Activated T-helper 2 cell treated with anti-CD3 and anti-CD28 coated beads, Interferon-gamma antibody, Interleukin-2, Interleukin-4, amounts not matched to agents 10 μg/mL and 5 μg/mL and 100 μg/mL, durations not matched to agents 14 hours and 24 hours and 36 hours (primary cell): ENCODE data around the gene XRRA1. TPM values are rescaled to one million over a fixed set of nuclear protein-coding genes. Genes with fewer than 3 reads are reported as not detected.
"Not testable (repeated sequence)": the region's sequence is repeated elsewhere in the genome, so short reads cannot be mapped to it uniquely, and the experiment has no call there.

Source experiments
- DNase-seq: peaks from one replicate; pipeline ENCODE4 v3.0.0; 2021; ENCODE audit warnings: low spot score
- H3K27ac Mint-ChIP-seq: one replicate; pipeline ENCODE4 v1.8.0; 2021; ENCODE audit warnings: mixed read lengths
- H3K27me3 Mint-ChIP-seq: one replicate; pipeline ENCODE4 v1.8.0; 2021; ENCODE audit warnings: low read depth, mixed read lengths
- H3K36me3 Mint-ChIP-seq: one replicate; pipeline ENCODE4 v1.8.0; 2021; ENCODE audit warnings: low read depth, mixed read lengths
- H3K4me1 Mint-ChIP-seq: one replicate; pipeline ENCODE4 v1.8.0; 2021; ENCODE audit warnings: low read depth, mixed read lengths
- H3K4me3 Mint-ChIP-seq: one replicate; pipeline ENCODE4 v1.8.0; 2021; ENCODE audit warnings: low read depth, mild to moderate bottlenecking, moderate library complexity, mixed read lengths
- H3K9me3 Mint-ChIP-seq: one replicate; pipeline ENCODE4 v1.8.0; 2021; ENCODE audit warnings: mixed read lengths
- intact Hi-C: fragments of 100-400 bp; cut with micrococcal nuclease; formaldehyde crosslinking; loops from one replicate; pipeline ENCODE4 v1.15.1; 2023
- total RNA-seq: library from RNA; stranded (reverse); gene quantifications from 2 replicates; pipeline ENCODE4 v1.2.3, GENCODE V29; 2022

Gene XRRA1
- total RNA-seq, 1 donor from 2014 or later = 10.7 TPM

DNA sequence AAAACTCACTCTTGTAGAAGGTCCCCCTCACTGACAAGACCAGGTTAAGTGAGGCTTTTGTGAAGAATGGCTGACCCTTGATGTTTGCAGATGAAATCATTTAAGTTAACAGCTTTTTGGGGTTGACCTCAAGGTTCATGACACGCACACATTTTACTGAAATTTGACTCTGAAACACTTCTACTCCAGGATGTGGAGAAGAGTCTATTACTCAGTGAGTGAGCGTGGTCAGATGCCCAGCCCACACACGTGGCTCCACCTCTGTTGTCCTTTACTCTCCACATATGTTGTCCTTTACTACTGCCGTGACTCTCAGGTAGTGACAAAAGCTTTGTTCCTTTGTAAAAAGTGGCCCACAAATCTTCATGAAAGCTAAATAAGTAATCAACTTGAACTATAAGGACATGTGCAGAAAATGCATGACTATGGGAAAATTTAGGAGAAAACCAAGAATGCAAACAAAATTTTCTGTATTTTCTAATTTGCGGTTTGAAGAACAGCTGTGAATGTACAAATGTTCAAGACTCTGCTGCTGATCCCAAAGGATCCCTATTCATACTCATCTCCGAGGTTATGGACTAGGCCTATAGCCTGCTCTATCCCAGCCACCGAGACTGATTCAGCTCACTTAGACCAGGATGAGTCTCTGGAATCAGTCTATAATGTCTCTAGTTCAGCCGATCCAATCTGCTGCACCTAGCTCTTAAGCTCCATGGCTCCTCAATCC is 22.4 kb downstream of the XRRA1 start:
- Mint-ChIP-seq H3K4me3 (no peak overlapping the region), H3K27ac (peak overlapping the region; percentile 48), H3K9me3 (no peaks in the 10 kb centered on the region), H3K27me3 (no peaks in the 10 kb centered on the region), H3K36me3 (peaks cover 5% of the 10 kb centered on the region), H3K4me1 (peaks cover 25% of the 10 kb centered on the region)
- intact Hi-C loops = loop anchor here (5.0 kb wide), 1 partner anchor 316 kb away; the partner anchor contains the start of gene TPBGL
- peak; percentile 17 for DNase-seq

DNA sequence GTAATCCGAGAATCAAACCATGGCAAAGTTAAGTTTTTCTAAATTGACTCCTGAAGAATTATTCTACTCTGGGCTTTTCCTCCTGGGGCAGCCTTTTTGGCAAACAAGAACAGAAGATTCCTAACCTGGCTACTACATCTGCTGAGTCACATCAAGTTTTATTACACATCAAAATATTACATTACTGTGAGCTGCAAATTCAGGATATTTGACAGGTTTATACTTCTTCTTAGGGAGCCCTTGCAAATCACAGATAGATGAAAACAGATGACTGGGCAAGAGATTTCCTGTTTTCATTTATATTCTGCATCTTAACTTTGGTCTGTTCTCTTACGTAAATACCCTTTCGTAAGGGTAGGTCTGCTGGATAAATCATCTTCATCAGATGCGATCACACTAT is 23.6 kb downstream of the XRRA1 start:
- H3K27me3 Mint-ChIP-seq = no peaks in the 10 kb centered on the region
- H3K36me3 Mint-ChIP-seq = peaks cover 5% of the 10 kb centered on the region
- no peaks in the 10 kb centered on the region for H3K9me3 Mint-ChIP-seq
- peaks cover 25% of the 10 kb centered on the region for H3K4me1 Mint-ChIP-seq
- intact Hi-C loops = loop anchor here (5.0 kb wide), 1 partner anchor 317 kb away; the partner anchor contains the start of gene TPBGL
- no peak for DNase-seq
- H3K4me3 Mint-ChIP-seq = peak overlapping the region; percentile 15
- H3K27ac Mint-ChIP-seq = peak overlapping the region; percentile 40

DNA sequence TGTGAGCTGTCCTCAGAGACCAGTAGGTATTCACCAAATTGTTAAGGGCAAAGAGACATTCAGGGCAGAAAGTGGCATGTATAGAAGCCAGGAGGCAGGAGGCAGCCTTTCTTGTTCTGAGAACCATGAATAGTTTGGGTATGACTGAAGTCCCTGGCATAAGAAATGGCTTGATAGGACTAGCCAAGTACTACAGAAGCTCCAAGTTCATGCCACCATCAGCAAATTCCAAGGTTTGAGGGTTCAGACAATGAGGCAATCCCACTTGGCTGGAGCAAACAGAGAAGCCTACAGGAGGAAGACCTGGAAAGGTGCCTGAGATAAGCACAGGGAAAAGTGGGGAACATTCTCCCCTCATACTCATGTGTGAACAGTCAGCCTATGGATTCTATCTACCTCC is 25.8 kb downstream of the XRRA1 start:
- no peaks in the 10 kb centered on the region for H3K9me3 Mint-ChIP-seq
- H3K4me1 Mint-ChIP-seq = peaks cover 25% of the 10 kb centered on the region
- H3K27ac Mint-ChIP-seq = no peak overlapping the region
- no peaks in the 10 kb centered on the region for H3K27me3 Mint-ChIP-seq
- peaks cover 15% of the 10 kb centered on the region for H3K36me3 Mint-ChIP-seq
- intact Hi-C loops = no loop called here
- DNase-seq = no peak
- H3K4me3 Mint-ChIP-seq = no peak overlapping the region

DNA sequence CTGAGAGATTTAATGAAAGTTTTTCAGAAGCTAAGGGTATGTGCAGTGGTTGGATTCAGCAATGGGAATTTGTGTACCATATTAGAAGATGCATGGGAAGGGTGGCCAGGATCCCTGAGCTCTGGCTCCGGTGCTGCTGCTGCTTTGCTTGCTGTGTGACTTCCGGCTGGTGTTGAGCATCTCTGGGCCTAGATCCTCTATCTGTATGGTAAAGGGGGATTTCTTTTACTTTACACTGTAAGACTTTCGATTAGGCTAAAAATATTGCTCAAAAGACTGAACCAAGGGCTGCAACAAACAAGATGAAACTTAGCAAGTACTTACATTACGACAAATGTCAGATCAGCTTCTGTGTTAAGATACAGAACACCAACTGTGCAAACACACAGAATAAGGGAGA is 39.1 kb downstream of the XRRA1 start:
- H3K27me3 Mint-ChIP-seq = no peaks in the 10 kb centered on the region
- H3K9me3 Mint-ChIP-seq = no peaks in the 10 kb centered on the region
- peaks cover 14% of the 10 kb centered on the region for H3K36me3 Mint-ChIP-seq
- H3K4me3 Mint-ChIP-seq = no peak overlapping the region
- no peaks in the 10 kb centered on the region for H3K4me1 Mint-ChIP-seq
- intact Hi-C loops = no loop called here
- no peak overlapping the region for H3K27ac Mint-ChIP-seq
- no peak for DNase-seq

DNA sequence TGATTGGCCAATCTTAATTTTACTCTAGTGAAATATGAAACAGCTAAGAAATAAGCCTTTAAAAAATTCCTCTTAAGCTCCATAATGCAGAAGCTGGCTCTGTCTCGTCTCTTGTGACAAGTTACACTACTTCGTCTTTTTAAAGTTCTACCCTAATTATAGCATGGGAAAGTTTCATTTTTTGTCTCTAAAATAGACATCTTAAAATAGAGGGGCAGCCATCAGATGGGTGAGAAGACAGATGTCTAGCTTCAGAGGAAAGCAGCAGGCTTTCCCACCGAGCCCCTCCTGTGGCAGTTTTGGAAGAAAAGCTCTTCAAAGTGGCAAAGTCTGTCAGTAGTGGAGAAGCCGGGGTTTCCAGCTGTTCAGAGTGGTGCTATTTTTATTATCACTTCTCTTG is 39.5 kb downstream of the XRRA1 start:
- DNase-seq = no peak
- H3K36me3 Mint-ChIP-seq = peaks cover 12% of the 10 kb centered on the region
- H3K27ac Mint-ChIP-seq = no peak overlapping the region
- no peaks in the 10 kb centered on the region for H3K4me1 Mint-ChIP-seq
- intact Hi-C loops = no loop called here
- H3K4me3 Mint-ChIP-seq = no peak overlapping the region
- H3K9me3 Mint-ChIP-seq = no peaks in the 10 kb centered on the region
- H3K27me3 Mint-ChIP-seq = no peaks in the 10 kb centered on the region

DNA sequence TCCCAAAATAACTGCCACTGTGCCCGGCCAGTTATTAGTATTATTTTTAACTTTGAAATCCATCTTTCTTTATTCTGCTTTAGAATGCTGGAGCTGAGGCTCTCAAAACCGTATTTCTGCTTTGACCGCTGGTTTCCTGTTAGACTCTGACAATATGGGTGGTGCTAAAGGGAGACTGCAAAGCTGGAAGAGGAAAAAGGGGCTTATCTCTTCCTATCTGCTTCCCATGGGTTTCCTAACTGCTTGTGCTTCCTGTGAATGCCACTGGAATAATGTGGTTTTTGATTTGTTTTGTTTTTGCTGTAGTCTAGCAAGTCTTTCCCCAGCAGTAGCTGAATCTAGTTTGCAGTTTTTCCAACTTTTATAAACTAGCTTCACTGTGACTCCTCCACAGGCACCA is 43.6 kb downstream of the XRRA1 start:
- H3K27ac Mint-ChIP-seq = no peak overlapping the region
- no peak for DNase-seq

DNA sequence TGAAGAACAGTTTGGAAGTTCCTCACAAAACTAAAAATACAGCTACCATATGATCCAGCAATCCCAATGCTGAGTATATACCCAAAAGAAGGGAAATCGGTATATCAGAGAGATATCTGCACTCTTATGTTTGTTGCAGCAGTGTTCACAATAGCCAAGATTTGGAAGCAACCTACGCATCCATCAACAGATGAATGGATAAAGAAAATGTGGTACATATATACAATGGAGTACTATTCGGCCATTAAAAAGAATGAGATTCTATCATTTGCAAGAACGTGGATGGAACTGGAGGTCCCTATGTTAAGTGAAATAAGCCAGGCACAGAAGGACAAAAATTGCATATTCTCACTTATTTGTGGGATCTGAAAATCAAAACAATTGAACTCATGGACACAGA is 46.5 kb downstream of the XRRA1 start:
- no peaks in the 10 kb centered on the region for H3K27me3 Mint-ChIP-seq
- intact Hi-C loops = no loop called here
- no peak overlapping the region for H3K27ac Mint-ChIP-seq
- H3K36me3 Mint-ChIP-seq = peaks cover 45% of the 10 kb centered on the region
- peaks cover 42% of the 10 kb centered on the region for H3K9me3 Mint-ChIP-seq
- no peak for DNase-seq
- no peak overlapping the region for H3K4me3 Mint-ChIP-seq
- H3K4me1 Mint-ChIP-seq = no peaks in the 10 kb centered on the region

More for the DNA sequence above, 43.6 kb downstream of the XRRA1 start:
- H3K36me3 Mint-ChIP-seq = peaks cover 28% of the 10 kb centered on the region
- peaks cover 21% of the 10 kb centered on the region for H3K9me3 Mint-ChIP-seq
- H3K4me1 Mint-ChIP-seq = no peaks in the 10 kb centered on the region
- H3K4me3 Mint-ChIP-seq = no peak overlapping the region
- no peaks in the 10 kb centered on the region for H3K27me3 Mint-ChIP-seq
- intact Hi-C loops = no loop called here

DNA sequence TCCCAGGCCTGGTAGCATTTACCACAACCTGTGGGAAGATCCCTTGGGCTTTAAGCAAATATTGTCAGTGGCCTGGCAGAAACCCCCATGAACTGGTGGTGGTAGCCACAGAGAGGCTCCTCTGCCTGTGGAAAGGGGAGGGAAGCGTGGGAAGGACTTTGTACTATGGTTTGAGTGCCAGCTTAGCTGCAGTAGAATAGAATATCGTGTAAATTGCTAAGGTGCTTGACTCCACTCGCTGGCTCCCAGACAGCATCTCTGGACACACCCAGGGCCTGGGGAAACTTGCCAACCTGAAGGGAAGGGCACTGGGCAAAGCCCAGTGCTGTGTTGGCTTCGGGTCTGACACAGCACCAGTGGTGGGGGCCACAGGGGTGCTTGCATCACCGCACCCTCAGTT is 52.6 kb downstream of the XRRA1 start:
- intact Hi-C loops = no loop called here
- no peak overlapping the region for H3K27ac Mint-ChIP-seq
- H3K4me1 Mint-ChIP-seq = no peaks in the 10 kb centered on the region
- H3K36me3 Mint-ChIP-seq = peaks cover 45% of the 10 kb centered on the region
- H3K27me3 Mint-ChIP-seq = no peaks in the 10 kb centered on the region
- DNase-seq = no peak
- no peak overlapping the region for H3K4me3 Mint-ChIP-seq
- peaks cover 52% of the 10 kb centered on the region for H3K9me3 Mint-ChIP-seq

DNA sequence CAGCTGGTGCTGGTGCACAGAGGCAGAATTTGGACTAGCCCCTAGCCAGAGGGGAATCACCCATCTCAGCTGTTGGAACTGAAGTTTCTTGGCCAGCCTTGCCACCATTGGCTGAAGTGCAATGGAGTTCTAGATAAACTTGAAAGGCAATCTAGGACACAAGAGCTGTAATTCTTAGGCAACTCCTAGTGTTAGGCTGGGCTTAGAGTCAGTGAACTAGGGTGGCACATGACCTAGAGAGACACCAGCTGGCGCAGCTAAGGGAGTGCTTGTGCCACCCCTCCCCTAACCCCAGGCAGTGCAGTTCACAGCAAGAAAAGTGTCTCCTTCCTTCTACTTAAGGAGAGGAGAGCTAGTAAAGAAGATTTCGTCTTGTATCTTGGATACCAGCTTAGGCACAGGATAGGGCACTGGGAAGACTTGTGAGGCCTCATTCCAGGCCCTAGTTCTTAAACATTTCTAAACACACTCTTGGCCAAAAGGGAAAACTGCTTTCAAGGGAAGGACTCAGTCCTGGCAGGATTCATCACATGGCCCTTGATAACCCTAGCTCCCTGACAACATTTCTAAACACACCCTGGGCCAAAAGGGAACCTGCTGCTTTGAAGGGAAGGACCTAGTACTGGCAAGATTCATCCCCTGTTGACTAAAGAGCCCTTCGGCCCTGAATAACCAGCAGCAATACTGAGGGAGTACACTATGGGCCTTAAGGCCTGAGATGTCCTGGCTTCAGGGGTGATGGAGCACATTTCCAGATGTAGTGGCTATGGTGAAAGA is 53.4 kb downstream of the XRRA1 start:
- intact Hi-C loops = no loop called here
- H3K36me3 Mint-ChIP-seq = peaks cover 39% of the 10 kb centered on the region
- H3K4me3 Mint-ChIP-seq = no peak overlapping the region
- peaks cover 44% of the 10 kb centered on the region for H3K9me3 Mint-ChIP-seq
- no peaks in the 10 kb centered on the region for H3K27me3 Mint-ChIP-seq
- DNase-seq = no peak
- no peak overlapping the region for H3K27ac Mint-ChIP-seq
- H3K4me1 Mint-ChIP-seq = no peaks in the 10 kb centered on the region

DNA sequence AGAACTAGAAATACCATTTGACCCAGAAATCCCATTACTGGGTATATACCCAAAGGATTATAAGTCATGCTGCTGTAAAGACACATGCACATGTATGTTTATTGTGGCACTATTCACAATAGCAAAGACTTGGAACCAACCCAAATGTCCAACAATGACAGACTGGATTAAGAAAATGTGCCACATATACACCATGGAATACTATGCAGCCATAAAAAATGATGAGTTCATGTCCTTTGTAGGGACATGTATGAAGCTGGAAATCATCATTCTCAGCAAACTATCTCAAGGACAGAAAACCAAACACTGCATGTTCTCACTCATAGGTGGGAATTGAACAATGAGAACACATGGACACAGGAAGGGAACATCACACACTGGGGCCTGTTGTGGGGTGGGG is 55.9 kb downstream of the XRRA1 start:
- peaks cover 34% of the 10 kb centered on the region for H3K36me3 Mint-ChIP-seq
- H3K9me3 Mint-ChIP-seq = peaks cover 45% of the 10 kb centered on the region
- DNase-seq, H3K4me3 Mint-ChIP-seq, intact Hi-C loops, H3K27me3 Mint-ChIP-seq, H3K4me1 Mint-ChIP-seq, H3K27ac Mint-ChIP-seq: not testable (repeated sequence)

DNA sequence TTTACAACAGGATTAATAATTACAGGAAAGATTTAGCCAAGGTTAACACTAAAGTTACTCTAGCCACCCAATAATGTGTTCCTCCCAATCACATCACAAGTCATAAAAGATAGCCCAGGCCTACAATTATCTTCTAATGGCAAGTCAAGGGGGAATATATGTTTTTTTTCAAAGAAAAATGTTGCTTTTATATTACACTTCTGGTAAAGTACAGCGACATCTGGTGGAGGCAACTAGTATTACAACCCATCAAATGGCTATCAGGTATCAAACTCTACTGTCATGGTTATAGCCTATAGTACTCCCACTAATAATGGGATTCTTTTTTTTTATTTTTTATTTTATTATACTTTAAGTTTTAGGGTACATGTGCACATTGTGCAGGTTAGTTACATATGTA is 71.8 kb downstream of the XRRA1 start:
- intact Hi-C loops = no loop called here
- DNase-seq = no peak
- no peaks in the 10 kb centered on the region for H3K4me1 Mint-ChIP-seq
- no peaks in the 10 kb centered on the region for H3K27me3 Mint-ChIP-seq
- peaks cover 20% of the 10 kb centered on the region for H3K9me3 Mint-ChIP-seq
- no peak overlapping the region for H3K4me3 Mint-ChIP-seq
- no peak overlapping the region for H3K27ac Mint-ChIP-seq
- peaks cover 37% of the 10 kb centered on the region for H3K36me3 Mint-ChIP-seq

DNA sequence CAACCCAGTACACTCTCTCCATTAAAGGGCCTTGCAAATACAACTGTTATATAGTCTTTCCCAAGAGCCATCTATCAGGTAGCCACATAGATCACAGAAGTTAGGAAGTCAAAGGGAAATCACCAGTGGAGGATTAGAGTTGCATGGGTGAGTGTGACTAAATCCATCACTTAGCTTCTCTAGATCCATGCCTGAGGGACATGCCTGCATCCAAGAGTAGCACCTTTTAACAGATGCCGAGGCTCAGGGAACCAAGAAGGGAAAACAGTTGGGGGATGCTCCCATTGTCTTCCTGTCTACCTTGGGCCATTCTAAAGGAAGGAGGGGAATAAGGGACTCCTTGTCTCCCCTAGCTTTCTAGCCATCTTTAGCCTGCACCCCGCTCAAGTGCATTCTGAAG is 77.9 kb downstream of the XRRA1 start:
- DNase-seq = no peak
- H3K4me3 Mint-ChIP-seq = no peak overlapping the region
- H3K27ac Mint-ChIP-seq = no peak overlapping the region
- H3K4me1 Mint-ChIP-seq = no peaks in the 10 kb centered on the region
- no peaks in the 10 kb centered on the region for H3K27me3 Mint-ChIP-seq
- intact Hi-C loops = no loop called here
- H3K9me3 Mint-ChIP-seq = peaks cover 65% of the 10 kb centered on the region
- H3K36me3 Mint-ChIP-seq = peaks cover 80% of the 10 kb centered on the region

DNA sequence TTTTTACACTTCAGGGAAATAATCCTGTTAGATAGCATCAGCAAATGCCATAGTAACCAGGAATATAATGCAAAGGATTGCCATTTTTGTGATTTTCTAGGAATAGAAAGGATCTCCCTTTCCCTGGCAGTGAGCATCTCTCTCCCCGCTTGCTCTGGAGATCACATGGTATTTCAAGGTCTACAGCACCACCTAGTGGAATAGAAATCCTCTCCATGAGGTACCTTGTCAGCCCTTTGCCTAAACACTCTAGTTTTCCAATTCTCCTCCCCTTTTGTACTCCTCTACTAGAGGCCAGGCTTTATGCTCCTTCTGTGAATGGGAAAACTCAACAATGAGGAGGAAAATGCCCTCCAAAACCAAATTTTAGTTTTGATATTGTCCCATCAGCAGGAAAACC is 78.4 kb downstream of the XRRA1 start:
- Mint-ChIP-seq H3K36me3 (peaks cover 81% of the 10 kb centered on the region), H3K27ac (no peak overlapping the region), H3K27me3 (no peaks in the 10 kb centered on the region), H3K4me1 (no peaks in the 10 kb centered on the region), H3K9me3 (peaks cover 68% of the 10 kb centered on the region), H3K4me3 (no peak overlapping the region)
- intact Hi-C loops = loop anchor here (1.0 kb wide), 1 partner anchor 168 kb away; no protein-coding TSS in a partner anchor
- DNase-seq = no peak
